ENCODE results near the gene CYP24A1. TPM values are rescaled to one million over a fixed set of nuclear protein-coding genes. Genes with fewer than 3 reads are reported as not detected.

CYP24A1 gene
- total and polyA plus RNA-seq, 2 of the 13 experiments (the other 11 are each of a cell fraction or from before 2014, with no cell fraction given), result 9.4 to 32.7 TPM

DNA sequence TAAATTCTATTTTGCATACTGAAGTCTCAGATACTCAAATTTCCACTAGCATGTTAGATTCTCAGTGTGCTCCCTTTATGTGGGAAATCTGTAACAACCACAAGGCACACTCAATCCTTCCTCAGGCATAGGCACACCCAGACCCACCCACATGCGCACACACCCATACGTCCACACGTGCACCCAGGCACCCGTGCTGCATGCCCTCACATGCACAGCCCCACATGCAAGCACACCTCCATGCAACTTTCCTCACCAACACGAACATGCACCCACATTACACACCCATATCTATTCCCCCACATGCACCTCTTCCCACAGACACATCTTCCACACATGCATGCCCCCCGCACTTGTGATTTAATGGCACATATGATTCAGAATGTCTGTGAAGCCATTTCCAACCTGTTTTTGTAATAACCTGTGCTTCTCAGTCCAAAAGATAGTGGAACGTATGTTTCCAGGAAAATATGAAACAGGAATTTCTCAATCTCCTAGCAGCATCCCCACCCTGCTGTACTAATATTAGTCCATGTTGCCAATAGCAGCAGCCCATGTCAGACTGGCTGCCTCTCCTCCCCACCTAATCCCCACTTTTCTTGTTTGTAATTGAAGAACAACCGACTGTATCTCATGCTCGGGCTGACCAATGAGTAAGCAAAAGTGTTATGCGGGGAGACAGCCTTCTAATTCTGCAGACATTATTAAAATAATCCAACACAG is 11.3 kb upstream of the CYP24A1 start:
- TF ChIP-seq ZBTB21 (CRISPR knock-in tag; IDR thresholded peaks at IDR 0.05) (no peak), MNT (IDR thresholded peaks at IDR 0.05) (peak; percentile 42)
- intact Hi-C loops (cut with micrococcal nuclease; ENCODE audit: unreplicated experiment) (no loop called here), in situ Hi-C loops (cut with HindIII; ENCODE audit: extremely low pct_ligation_motif_present, low pct_unique_long_range_greater_than_20kb) (no loop called here)
- Histone ChIP-seq H4K20me1 (ENCODE audit: insufficient read depth, low read length) (no peaks in the 10 kb centered on the region), H3K9ac (ENCODE audit: insufficient read depth, low read depth, low read length) (no peak overlapping the region), H3K4me2 (ENCODE audit: low read depth, low read length) (no peak overlapping the region), H3K27ac (ENCODE audit: extremely low read length, insufficient read depth, low read length) (no peak overlapping the region), H3K27me3 (ENCODE audit: control insufficient read depth in 1 of 2, insufficient read depth in 2 of 2, low read length in 2 of 2) (no peaks in the 10 kb centered on the region), H3K79me2 (ENCODE audit: insufficient read depth, low read length) (no peaks in the 10 kb centered on the region), H2AFZ (ENCODE audit: low read length) (no peak overlapping the region), H3K36me3 (replicated peaks in 1 of 2; ENCODE audit: control insufficient read depth in 1 of 2, insufficient read depth in 2 of 2, low read length in 2 of 2) (no peaks in the 10 kb centered on the region), H3K4me3 (replicated peaks in 1 of 3; ENCODE audit: insufficient read depth in 1 of 3, low read depth in 2 of 3, low read length in 3 of 3) (no peak overlapping the region), H3K9me3 (ENCODE audit: low read length) (no peaks in the 10 kb centered on the region), H3K4me1 (ENCODE audit: insufficient read depth, low read length) (no peaks in the 10 kb centered on the region)
- no peak for ATAC-seq
- FAIRE-seq, result no peak
- ChIA-PET CTCF (ENCODE audit: low intra/inter-chr PET ratio, low total read pairs) (no interaction called here), POLR2A (no interaction called here)
- BruUV-seq (replicated peaks), result no TSS peak
- no peak for DNase-seq (ENCODE audit: low spot score)
- 94% methylated on average over 10 of the region's 10 CpGs for WGBS (ENCODE audit: low lambda C conversion rate)

- Histone ChIP-seq H4K20me1 (ENCODE audit: insufficient read depth, low read length) (no peaks in the 10 kb centered on the region), H3K27me3 (ENCODE audit: control insufficient read depth in 1 of 2, insufficient read depth in 2 of 2, low read length in 2 of 2) (no peaks in the 10 kb centered on the region), H3K9me3 (ENCODE audit: low read length) (no peaks in the 10 kb centered on the region), H3K27ac (ENCODE audit: extremely low read length, insufficient read depth, low read length) (no peak overlapping the region), H3K9ac (ENCODE audit: insufficient read depth, low read depth, low read length) (no peak overlapping the region), H3K4me1 (ENCODE audit: insufficient read depth, low read length) (no peaks in the 10 kb centered on the region), H3K36me3 (replicated peaks in 1 of 2; ENCODE audit: control insufficient read depth in 1 of 2, insufficient read depth in 2 of 2, low read length in 2 of 2) (no peaks in the 10 kb centered on the region), H3K4me3 (replicated peaks in 1 of 3; ENCODE audit: insufficient read depth in 1 of 3, low read depth in 2 of 3, low read length in 3 of 3) (no peak overlapping the region), H2AFZ (ENCODE audit: low read length) (no peak overlapping the region), H3K79me2 (ENCODE audit: insufficient read depth, low read length) (no peaks in the 10 kb centered on the region), H3K4me2 (ENCODE audit: low read depth, low read length) (no peak overlapping the region)
- intact Hi-C loops (cut with micrococcal nuclease; ENCODE audit: unreplicated experiment), result no loop called here
- ATAC-seq, result no peak
- no peak for FAIRE-seq
- in situ Hi-C loops (cut with HindIII; ENCODE audit: extremely low pct_ligation_motif_present, low pct_unique_long_range_greater_than_20kb), result no loop called here
- no TSS peak for BruUV-seq (replicated peaks)
- 73% methylated on average over 3 of the region's 3 CpGs for WGBS (ENCODE audit: low lambda C conversion rate)
- POLR2A ChIA-PET, result no interaction called here
- CTCF ChIA-PET (ENCODE audit: low intra/inter-chr PET ratio, low total read pairs), result no interaction called here
- no peak for DNase-seq (ENCODE audit: low spot score)
- TF ChIP-seq RFXANK (CRISPR knock-in tag; IDR thresholded peaks at IDR 0.05) (no peak), SP140L (CRISPR knock-in tag; IDR thresholded peaks at IDR 0.05; ENCODE audit: borderline replicate concordance) (no peak), SNAI1 (CRISPR knock-in tag; IDR thresholded peaks at IDR 0.05; ENCODE audit: borderline replicate concordance) (no peak), SP1 (IDR thresholded peaks at IDR 0.05) (no peak), SP1 (CRISPR knock-in tag; IDR thresholded peaks at IDR 0.05) (no peak), MZF1 (CRISPR knock-in tag; IDR thresholded peaks at IDR 0.05; ENCODE audit: borderline replicate concordance) (no peak), KLF6 (CRISPR knock-in tag; IDR thresholded peaks at IDR 0.05) (no peak)
- TF ChIP-seq, protein P1, sequence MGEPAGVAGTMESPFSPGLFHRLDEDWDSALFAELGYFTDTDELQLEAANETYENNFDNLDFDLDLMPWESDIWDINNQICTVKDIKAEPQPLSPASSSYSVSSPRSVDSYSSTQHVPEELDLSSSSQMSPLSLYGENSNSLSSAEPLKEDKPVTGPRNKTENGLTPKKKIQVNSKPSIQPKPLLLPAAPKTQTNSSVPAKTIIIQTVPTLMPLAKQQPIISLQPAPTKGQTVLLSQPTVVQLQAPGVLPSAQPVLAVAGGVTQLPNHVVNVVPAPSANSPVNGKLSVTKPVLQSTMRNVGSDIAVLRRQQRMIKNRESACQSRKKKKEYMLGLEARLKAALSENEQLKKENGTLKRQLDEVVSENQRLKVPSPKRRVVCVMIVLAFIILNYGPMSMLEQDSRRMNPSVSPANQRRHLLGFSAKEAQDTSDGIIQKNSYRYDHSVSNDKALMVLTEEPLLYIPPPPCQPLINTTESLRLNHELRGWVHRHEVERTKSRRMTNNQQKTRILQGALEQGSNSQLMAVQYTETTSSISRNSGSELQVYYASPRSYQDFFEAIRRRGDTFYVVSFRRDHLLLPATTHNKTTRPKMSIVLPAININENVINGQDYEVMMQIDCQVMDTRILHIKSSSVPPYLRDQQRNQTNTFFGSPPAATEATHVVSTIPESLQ (CRISPR knock-in tag; conservative IDR thresholded peaks at IDR 0.05), result no peak
- TF ChIP-seq, protein P2, sequence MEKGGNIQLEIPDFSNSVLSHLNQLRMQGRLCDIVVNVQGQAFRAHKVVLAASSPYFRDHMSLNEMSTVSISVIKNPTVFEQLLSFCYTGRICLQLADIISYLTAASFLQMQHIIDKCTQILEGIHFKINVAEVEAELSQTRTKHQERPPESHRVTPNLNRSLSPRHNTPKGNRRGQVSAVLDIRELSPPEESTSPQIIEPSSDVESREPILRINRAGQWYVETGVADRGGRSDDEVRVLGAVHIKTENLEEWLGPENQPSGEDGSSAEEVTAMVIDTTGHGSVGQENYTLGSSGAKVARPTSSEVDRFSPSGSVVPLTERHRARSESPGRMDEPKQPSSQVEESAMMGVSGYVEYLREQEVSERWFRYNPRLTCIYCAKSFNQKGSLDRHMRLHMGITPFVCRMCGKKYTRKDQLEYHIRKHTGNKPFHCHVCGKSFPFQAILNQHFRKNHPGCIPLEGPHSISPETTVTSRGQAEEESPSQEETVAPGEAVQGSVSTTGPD (CRISPR knock-in tag; IDR thresholded peaks at IDR 0.05), result no peak
- TF ChIP-seq, protein P3, sequence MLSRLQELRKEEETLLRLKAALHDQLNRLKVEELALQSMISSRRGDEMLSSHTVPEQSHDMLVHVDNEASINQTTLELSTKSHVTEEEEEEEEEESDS (CRISPR knock-in tag; IDR thresholded peaks at IDR 0.05; ENCODE audit: borderline replicate concordance), result no peak
- TF ChIP-seq, protein P4, sequence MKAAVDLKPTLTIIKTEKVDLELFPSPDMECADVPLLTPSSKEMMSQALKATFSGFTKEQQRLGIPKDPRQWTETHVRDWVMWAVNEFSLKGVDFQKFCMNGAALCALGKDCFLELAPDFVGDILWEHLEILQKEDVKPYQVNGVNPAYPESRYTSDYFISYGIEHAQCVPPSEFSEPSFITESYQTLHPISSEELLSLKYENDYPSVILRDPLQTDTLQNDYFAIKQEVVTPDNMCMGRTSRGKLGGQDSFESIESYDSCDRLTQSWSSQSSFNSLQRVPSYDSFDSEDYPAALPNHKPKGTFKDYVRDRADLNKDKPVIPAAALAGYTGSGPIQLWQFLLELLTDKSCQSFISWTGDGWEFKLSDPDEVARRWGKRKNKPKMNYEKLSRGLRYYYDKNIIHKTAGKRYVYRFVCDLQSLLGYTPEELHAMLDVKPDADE (CRISPR knock-in tag; IDR thresholded peaks at IDR 0.05), result no peak
Measured at GRCh38 chr20:54184071-54184470, 10.3 kb upstream of the CYP24A1 start.
